ENCODE measurements around the gene RUVBL1.

Gene RUVBL1

GRCh38 chr3:128081226-128081625, 42.4 kb downstream of the RUVBL1 start:
- Mint-ChIP-seq H3K36me3 (ENCODE audit: low read depth) (peaks cover 25% of the 10 kb centered on the region), H3K4me1 (ENCODE audit: low read depth) (no peaks in the 10 kb centered on the region), H3K4me3 (no peak overlapping the region), H3K27me3 (ENCODE audit: low read depth) (no peaks in the 10 kb centered on the region), H3K9me3 (no peaks in the 10 kb centered on the region), H3K27ac (no peak overlapping the region)

- no peak overlapping the region for H3K4me3 Mint-ChIP-seq
- H3K4me1 Mint-ChIP-seq (ENCODE audit: low read depth) = peaks cover 5% of the 10 kb centered on the region
- no peak overlapping the region for H3K27ac Mint-ChIP-seq
- no peaks in the 10 kb centered on the region for H3K9me3 Mint-ChIP-seq
- H3K36me3 Mint-ChIP-seq (ENCODE audit: low read depth) = peaks cover 23% of the 10 kb centered on the region
- H3K27me3 Mint-ChIP-seq (ENCODE audit: low read depth) = no peaks in the 10 kb centered on the region
Observed at GRCh38 chr3:128080323-128081080, 43.1 kb downstream of the RUVBL1 start.

- Mint-ChIP-seq H3K9me3 (no peaks in the 10 kb centered on the region), H3K4me3 (no peak overlapping the region), H3K4me1 (ENCODE audit: low read depth) (peaks cover 12% of the 10 kb centered on the region), H3K27ac (no peak overlapping the region), H3K27me3 (ENCODE audit: low read depth) (no peaks in the 10 kb centered on the region), H3K36me3 (ENCODE audit: low read depth) (peaks cover 23% of the 10 kb centered on the region)
Observed at GRCh38 chr3:128079823-128080222, 43.8 kb downstream of the RUVBL1 start.

- H3K9me3 Mint-ChIP-seq = no peaks in the 10 kb centered on the region
- no peak overlapping the region for H3K4me3 Mint-ChIP-seq
- H3K27me3 Mint-ChIP-seq (ENCODE audit: low read depth) = no peaks in the 10 kb centered on the region
- H3K36me3 Mint-ChIP-seq (ENCODE audit: low read depth) = peaks cover 20% of the 10 kb centered on the region
- H3K4me1 Mint-ChIP-seq (ENCODE audit: low read depth) = peaks cover 13% of the 10 kb centered on the region
- H3K27ac Mint-ChIP-seq = no peak overlapping the region
Observed at GRCh38 chr3:128078875-128079274, 44.7 kb downstream of the RUVBL1 start.

GRCh38 chr3:128078322-128078721, 45.3 kb downstream of the RUVBL1 start:
- no peaks in the 10 kb centered on the region for H3K27me3 Mint-ChIP-seq (ENCODE audit: low read depth)
- H3K4me1 Mint-ChIP-seq (ENCODE audit: low read depth) = peaks cover 13% of the 10 kb centered on the region
- no peak overlapping the region for H3K4me3 Mint-ChIP-seq
- H3K9me3 Mint-ChIP-seq = no peaks in the 10 kb centered on the region
- H3K27ac Mint-ChIP-seq = no peak overlapping the region
- H3K36me3 Mint-ChIP-seq (ENCODE audit: low read depth) = peaks cover 20% of the 10 kb centered on the region

GRCh38 chr3:128077665-128078064, 45.9 kb downstream of the RUVBL1 start:
- Mint-ChIP-seq H3K36me3 (ENCODE audit: low read depth) (peaks cover 15% of the 10 kb centered on the region), H3K4me3 (no peak overlapping the region), H3K27me3 (ENCODE audit: low read depth) (no peaks in the 10 kb centered on the region), H3K4me1 (ENCODE audit: low read depth) (peaks cover 13% of the 10 kb centered on the region), H3K27ac (no peak overlapping the region), H3K9me3 (no peaks in the 10 kb centered on the region)

GRCh38 chr3:128077202-128077624, 46.4 kb downstream of the RUVBL1 start:
- Mint-ChIP-seq H3K27ac (no peak overlapping the region), H3K4me3 (no peak overlapping the region), H3K36me3 (ENCODE audit: low read depth) (peaks cover 15% of the 10 kb centered on the region), H3K4me1 (ENCODE audit: low read depth) (peaks cover 13% of the 10 kb centered on the region), H3K9me3 (no peaks in the 10 kb centered on the region), H3K27me3 (ENCODE audit: low read depth) (no peaks in the 10 kb centered on the region)

- no peaks in the 10 kb centered on the region for H3K27me3 Mint-ChIP-seq (ENCODE audit: low read depth)
- peak overlapping the region; percentile 17 for H3K4me3 Mint-ChIP-seq
Observed at GRCh38 chr3:128076483-128077201, 47.0 kb downstream of the RUVBL1 start.

GRCh38 chr3:128075522-128076482, 47.8 kb downstream of the RUVBL1 start:
- Mint-ChIP-seq H3K9me3 (no peaks in the 10 kb centered on the region), H3K4me3 (no peak overlapping the region), H3K27me3 (ENCODE audit: low read depth) (no peaks in the 10 kb centered on the region), H3K27ac (no peak overlapping the region), H3K4me1 (ENCODE audit: low read depth) (peaks cover 13% of the 10 kb centered on the region), H3K36me3 (ENCODE audit: low read depth) (peaks cover 15% of the 10 kb centered on the region)

More at GRCh38 chr3:128076483-128077201, 47.0 kb downstream of the RUVBL1 start:
- no peak overlapping the region for H3K27ac Mint-ChIP-seq
- no peaks in the 10 kb centered on the region for H3K9me3 Mint-ChIP-seq
- peaks cover 13% of the 10 kb centered on the region for H3K4me1 Mint-ChIP-seq (ENCODE audit: low read depth)
- H3K36me3 Mint-ChIP-seq (ENCODE audit: low read depth) = peaks cover 15% of the 10 kb centered on the region

- Mint-ChIP-seq H3K27ac (no peak overlapping the region), H3K9me3 (no peaks in the 10 kb centered on the region), H3K4me3 (no peak overlapping the region), H3K36me3 (ENCODE audit: low read depth) (peaks cover 15% of the 10 kb centered on the region), H3K27me3 (ENCODE audit: low read depth) (no peaks in the 10 kb centered on the region), H3K4me1 (ENCODE audit: low read depth) (peaks cover 13% of the 10 kb centered on the region)
Observed at GRCh38 chr3:128074851-128075521, 48.6 kb downstream of the RUVBL1 start.

GRCh38 chr3:128073807-128074206, 49.8 kb downstream of the RUVBL1 start:
- H3K4me3 Mint-ChIP-seq = no peak overlapping the region
- H3K36me3 Mint-ChIP-seq (ENCODE audit: low read depth) = peaks cover 13% of the 10 kb centered on the region
- H3K27ac Mint-ChIP-seq = no peak overlapping the region
- no peaks in the 10 kb centered on the region for H3K9me3 Mint-ChIP-seq
- H3K27me3 Mint-ChIP-seq (ENCODE audit: low read depth) = no peaks in the 10 kb centered on the region
- peaks cover 13% of the 10 kb centered on the region for H3K4me1 Mint-ChIP-seq (ENCODE audit: low read depth)

- Mint-ChIP-seq H3K9me3 (no peaks in the 10 kb centered on the region), H3K27me3 (ENCODE audit: low read depth) (no peaks in the 10 kb centered on the region), H3K36me3 (ENCODE audit: low read depth) (peaks cover 15% of the 10 kb centered on the region), H3K27ac (no peak overlapping the region), H3K4me3 (no peak overlapping the region), H3K4me1 (ENCODE audit: low read depth) (peaks cover 14% of the 10 kb centered on the region)
Observed at GRCh38 chr3:128073185-128073725, 50.4 kb downstream of the RUVBL1 start.

- Mint-ChIP-seq H3K4me3 (no peak overlapping the region), H3K36me3 (ENCODE audit: low read depth) (peaks cover 20% of the 10 kb centered on the region), H3K9me3 (no peaks in the 10 kb centered on the region), H3K27ac (no peak overlapping the region), H3K27me3 (ENCODE audit: low read depth) (no peaks in the 10 kb centered on the region), H3K4me1 (ENCODE audit: low read depth) (peaks cover 15% of the 10 kb centered on the region)
Observed at GRCh38 chr3:128072454-128073184, 51.0 kb downstream of the RUVBL1 start.
